GM21390 (cell line): ENCODE measurements around the gene NPRL2.
A peak's percentile ranks its signal among the peaks of the same experiment; 100 is the strongest.

Experiments
- ATAC-seq: cut with Tn5 transposase; IDR thresholded peaks from one replicate; pipeline ENCODE4 v1.9.1; 2021; ENCODE audit not compliant: unreplicated experiment

NPRL2 gene

GRCh38 chr3:50327943-50328691 lies 22.5 kb downstream of the NPRL2 start, which contains the start of gene TUSC2:
TUSC2 (minus strand) TSS chr3:50328223; CDS start chr3:50328099, 124 bp downstream.
- ATAC-seq, result peak; percentile 89

DNA sequence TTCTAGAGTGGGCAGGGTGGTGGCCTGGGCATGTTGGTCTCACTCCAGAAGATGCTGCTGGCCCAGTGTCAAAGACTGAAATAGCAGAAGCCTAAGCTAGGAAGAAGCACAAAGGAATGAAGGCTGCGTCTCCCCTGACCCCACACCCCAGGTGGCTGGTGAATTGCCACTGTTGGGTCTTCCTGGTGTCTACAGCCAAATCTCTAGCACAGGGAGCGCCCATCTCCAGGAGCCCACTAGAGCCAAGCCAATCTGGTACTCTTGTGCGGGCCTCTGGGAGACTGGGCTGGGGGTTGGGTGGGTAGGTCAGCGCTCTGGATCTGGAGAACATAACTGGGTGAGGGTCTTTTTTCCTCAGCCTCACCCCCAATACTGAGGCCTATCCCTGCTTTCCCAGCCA lies 23.4 kb downstream of the NPRL2 start:
- no peak for ATAC-seq

DNA sequence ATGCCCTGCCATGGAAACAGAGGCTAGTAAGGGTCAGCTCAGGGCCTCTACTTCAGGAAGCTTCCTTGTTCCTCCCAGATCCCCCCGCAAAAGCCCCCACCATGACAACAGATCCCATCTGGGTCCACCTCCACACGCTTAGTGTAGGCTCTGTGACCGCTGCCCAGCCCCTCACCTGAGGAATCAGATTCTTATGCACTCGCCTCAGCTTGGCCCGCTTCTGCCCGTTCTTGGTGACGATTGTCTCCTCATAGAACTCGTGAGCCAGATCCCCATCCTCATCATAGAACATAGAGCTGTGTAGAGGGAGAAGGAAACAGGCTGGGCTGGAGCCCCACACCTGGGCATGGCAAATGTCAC lies 24.4 kb downstream of the NPRL2 start:
- ATAC-seq, result no peak

GRCh38 chr3:50325497-50326181 lies 24.9 kb downstream of the NPRL2 start:
- no peak for ATAC-seq

- no peak for ATAC-seq
Measured at GRCh38 chr3:50325113-50325480, 25.5 kb downstream of the NPRL2 start.

DNA sequence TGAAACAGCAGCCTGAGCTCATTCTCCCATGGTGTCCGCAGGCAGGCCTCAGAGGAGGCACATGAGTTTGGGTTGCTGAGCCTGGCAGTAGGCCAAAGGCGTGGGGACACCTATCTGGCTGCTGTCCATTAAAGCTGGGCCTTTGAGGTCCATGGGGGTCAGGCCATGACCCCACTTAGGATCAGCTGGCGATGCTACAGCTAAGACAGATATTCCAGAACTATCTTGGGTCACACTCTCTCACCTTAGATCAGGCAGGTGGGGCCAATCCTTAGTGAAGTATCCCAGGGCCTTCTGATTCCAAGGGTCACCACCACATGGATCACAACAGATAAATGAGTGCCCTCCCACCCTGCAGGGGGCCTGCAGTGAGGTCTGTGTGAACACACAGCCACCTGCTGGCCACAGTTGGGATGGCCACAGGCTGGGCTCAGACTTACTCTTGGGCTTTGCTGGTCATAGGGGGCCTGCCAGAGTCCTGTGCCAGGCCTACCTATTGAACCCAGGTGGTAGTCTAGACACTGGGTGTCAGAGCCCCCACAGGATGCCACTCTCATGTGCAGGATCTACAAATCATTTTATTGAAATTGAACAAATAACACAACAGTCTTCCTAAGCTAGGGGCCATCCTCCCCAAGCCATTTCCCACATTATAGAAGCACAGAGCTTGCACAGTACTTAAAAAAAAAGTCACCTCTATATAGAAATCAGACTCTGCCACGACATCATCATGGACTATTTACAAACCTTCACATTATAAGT lies 26.0 kb downstream of the NPRL2 start:
- no peak for ATAC-seq

DNA sequence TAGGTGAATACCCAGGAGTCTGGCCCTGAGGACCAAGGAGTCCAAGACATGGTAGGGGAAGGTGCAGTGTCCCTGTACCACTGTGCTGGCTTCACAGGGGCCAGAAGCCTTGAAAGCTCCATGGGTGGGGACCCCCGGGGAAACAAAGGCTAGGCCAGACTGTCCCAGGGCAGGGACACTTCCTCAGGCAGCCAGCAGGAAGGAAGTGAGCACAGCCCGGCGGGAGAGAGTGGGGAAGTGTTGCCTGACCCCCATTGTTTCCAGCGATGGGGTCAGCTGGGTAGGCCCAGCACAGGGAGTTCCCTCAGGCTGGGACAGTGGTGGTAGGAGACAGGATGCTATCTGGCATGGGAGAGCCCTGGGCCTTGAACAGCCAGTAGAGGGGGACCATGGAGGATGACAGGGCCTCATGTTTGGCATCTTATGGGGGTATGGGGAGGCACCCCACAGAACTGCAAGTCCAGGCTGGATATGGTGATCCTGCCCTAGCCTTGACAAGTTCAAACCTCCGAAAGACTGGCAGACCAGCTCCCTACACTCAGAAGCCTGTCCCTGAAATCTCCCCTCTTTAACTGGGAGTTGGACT lies 26.9 kb downstream of the NPRL2 start:
- ATAC-seq, result no peak

DNA sequence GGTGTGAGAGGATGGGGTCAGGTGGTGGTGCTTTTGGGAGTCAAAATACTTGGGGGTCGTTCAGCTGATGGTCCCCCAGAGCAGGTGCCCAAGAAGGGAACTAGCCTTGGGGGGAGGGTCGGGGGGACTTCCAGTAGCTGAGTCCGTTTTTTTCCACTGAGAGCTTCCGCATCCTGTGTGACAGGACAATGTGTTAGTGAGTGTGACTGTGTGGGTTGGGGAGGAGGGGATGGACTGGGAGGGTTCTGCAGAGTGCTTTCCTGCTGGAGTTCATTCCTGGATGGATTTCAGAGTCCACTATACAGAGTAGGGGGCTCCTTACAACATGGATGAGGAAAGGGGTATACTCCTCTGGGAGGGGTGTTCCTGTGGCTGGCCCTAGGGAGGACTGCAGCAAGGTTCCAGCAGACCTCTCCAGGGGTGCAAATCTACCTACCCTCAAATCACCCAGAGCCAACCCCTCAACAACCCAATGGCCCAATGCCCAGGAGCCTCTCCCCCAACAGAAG lies 27.4 kb downstream of the NPRL2 start:
- no peak for ATAC-seq

- ATAC-seq, result no peak
Measured at GRCh38 chr3:50322386-50323091, 28.0 kb downstream of the NPRL2 start, which contains the start of gene HYAL2. HYAL2 (minus strand) TSS chr3:50322745; CDS start chr3:50320489, 2,256 bp downstream.

DNA sequence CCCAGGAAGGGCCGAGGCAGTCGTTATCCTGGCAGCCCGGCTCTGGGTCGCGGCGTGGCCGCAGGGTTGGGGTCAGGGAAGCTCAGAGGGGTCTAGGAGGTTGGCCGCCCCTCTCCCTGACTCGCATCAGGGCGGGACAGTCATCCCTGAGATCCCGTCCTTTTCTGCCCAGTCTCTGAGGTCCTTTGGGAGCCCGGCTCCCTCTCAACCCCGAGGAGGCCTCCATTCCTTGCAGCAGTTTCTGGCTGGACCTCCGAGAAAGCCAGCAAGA lies 28.5 kb downstream of the NPRL2 start:
- ATAC-seq, result no peak

DNA sequence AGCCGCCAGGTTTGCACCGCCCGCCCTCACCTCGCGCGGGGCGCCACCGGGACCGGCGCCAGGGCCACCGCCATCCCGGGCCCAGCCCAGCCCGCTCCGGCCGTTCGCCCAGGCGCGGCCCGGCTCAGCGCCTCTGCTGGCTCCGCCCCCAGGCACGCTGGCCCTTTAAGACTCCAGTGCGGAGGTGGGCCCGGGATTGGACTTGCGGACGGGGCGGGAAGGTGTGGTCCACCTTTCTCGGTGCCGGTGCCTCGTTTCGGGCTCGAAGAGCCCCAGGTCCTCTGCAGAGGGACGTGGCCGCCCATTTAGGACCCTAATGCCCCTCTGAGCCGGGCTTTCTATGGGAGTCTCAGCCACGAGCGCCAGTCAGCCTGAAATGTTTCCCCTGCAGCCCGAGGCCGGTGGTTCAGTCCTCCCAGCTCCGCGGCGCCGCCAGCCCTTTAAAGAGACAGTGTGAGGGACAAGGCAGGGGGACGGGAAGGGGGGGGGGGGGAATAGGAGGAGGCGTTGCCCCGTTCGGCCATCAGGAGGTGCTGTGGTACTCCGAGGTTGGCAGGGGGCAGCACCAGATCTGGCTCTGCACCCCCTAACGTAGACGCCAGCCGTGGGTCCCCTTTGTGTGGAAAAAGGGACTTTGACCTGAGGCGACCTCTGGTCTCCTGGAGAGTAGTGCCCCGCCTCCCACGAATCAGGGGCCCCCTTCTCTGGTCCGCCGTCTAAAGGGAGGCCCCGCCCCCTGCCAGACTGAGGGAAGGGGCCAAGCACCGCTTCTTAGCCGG lies 29.1 kb downstream of the NPRL2 start:
- ATAC-seq, result peak; percentile 77

DNA sequence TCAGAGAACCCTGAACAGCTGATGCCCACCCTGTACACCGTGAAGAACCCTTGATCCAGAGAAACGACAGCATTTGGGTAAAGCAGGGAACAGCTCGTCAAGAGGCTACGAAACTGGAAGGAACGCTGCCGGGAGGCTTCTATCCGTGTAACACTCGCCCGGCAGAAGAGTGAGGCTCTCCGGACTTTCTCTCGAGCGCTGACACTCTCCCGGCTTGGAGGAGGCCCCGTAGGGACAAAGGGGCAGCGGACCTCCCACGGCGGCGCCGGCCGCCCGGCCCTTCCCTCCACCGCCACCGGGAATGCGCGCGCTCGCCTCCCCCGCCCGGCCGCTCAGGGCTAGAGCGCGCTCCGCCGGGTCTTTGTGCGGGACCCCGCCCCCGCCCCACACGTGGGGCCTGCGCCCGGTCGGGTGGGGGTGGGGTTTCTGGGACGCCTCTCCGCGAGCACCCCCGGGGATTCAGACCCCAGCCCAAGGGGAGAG lies 29.7 kb downstream of the NPRL2 start:
- ATAC-seq, result peak; percentile 51

DNA sequence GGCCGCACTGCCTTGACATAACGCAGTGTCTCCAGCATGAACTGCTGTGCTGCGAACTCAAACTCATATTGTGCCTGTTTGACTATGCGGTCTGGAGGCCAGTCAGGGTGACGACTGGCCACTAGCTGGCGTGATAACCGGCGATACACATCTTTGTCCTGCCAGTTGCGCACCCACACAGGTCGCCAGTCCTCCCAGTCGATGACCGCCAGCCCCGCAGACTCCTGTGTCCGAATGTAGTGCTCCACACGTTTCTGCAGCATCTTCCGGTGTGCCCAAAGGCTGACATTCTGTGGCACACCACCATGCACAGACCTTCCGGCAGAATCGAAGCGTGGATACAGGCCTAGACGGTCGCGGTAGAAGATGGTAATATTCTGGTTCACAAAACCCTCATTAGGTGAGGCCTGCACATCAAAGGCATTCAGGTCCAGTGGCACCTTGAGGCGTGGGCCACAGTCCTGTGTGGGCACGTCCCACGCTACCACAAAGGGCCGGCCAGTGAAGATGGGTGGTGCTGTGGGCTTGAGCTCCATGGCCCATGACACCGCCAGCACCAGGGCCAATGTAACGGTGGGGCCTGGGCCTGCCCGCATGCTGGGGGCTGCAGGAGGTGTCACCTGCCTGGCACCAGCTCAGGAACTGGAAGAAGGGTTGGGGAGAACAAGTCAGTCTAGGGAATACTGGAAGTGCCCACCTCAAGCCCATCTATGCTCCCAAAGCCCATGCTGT lies 30.5 kb downstream of the NPRL2 start:
- no peak for ATAC-seq

- no peak for ATAC-seq
Measured at GRCh38 chr3:50319181-50319893, 31.2 kb downstream of the NPRL2 start.

DNA sequence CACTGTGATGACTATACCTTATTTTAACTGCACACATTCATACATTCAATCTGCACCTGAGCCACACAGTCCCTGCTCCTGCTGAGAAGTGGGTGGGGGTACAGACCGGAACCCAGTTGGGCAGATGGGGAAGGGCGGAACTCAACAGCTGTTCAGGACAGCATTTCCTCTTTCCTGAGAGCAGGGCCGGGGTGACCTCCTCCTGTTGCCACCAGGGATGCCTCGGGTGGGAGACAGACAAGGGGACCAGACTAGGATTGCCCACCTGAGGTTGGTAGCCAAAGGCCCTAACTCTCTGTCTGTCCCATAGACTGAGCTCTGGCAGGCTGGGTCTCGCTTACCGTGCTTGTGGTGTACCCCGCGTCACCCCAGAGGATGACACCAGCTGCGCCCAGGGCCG lies 32.0 kb downstream of the NPRL2 start:
- ATAC-seq, result no peak

DNA sequence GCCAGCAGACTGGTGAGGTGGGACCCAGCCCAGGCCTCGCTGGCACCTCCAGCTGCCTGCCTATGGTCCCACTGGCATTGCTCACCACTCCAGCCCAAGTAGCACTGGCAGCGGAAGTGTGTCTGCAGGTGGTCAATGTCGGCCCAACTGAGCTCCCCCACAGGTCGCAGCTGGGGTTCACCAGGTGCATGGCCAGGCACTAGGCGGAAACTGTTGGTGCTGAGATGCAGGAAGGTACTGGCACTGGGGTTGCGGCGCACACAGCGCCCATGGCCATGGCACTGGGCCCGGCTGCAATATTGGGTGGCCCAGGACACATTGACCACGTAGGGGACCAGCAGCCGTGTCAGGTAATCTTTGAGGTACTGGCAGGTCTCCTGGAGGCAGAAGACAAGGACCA lies 32.4 kb downstream of the NPRL2 start:
- no peak for ATAC-seq

- ATAC-seq, result no peak
Measured at GRCh38 chr3:50317300-50317699, 33.3 kb downstream of the NPRL2 start.

DNA sequence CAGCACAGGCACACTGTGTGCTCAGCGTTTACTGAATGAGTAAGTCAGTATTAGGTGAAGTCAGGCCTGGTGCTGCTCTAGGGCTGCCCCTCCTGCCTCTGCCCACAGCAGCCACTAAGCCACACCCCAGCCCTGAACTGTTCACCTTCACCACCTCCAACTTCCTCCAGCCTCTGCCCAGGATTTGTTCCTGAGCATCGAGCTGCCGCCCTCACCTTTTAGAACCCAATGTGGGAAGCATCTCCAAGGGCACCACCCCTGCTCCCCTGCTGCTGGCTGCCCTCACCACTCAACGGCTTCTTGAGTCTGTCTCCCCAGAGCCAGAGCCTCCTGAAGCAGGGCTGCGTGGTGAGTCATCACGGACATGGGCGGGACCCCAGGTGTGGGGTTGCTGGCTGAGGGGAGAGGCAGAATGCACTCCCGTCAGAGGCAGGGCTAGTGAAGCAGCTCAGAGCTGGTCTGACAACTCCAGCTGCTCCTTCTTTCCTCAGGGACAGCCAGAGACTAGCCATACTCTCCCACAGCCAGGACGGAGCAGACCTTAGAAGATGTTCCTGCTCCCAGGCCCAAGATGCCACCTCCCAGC lies 33.8 kb downstream of the NPRL2 start:
- ATAC-seq, result no peak
